Urinary bladder (tissue), 4 donors: ENCODE data around the gene STEAP1B. TPM values are rescaled to one million over a fixed set of nuclear protein-coding genes. Genes with fewer than 3 reads are reported as not detected.
"Not testable (repeated sequence)": the region's sequence is repeated elsewhere in the genome, so short reads cannot be mapped to it uniquely, and the experiment has no call there.

Experiments
- DNase-seq: peaks from one replicate; pipeline ENCODE4 v3.0.0-alpha.2; 2015; ENCODE audit errors: extremely low spot score
- H3K27ac ChIP-seq: one replicate; pipeline ENCODE4 v1.5.1; 2013; ENCODE audit warnings: low read depth, mild to moderate bottlenecking, moderate library complexity
- H3K36me3 ChIP-seq: one replicate; pipeline ENCODE4 v1.6.1; 2013; ENCODE audit warnings: mild to moderate bottlenecking, moderate library complexity; ENCODE audit not compliant: insufficient read depth
- H3K4me1 ChIP-seq: one replicate; pipeline ENCODE4 v1.6.1; 2013; ENCODE audit warnings: mild to moderate bottlenecking, moderate library complexity; ENCODE audit not compliant: insufficient read depth
- H3K4me3 ChIP-seq: one replicate; pipeline ENCODE4 v1.5.1; 2013; ENCODE audit warnings: low read depth, low read length
- WGBS: extraction: QIAGEN DNeasy Blood & Tissue Kit; methylation state at CpG from one replicate; pipeline ENCODE4 v1.1.7; 2013; 5-methylcytosine and 5-hydroxymethylcytosine counted together
- polyA plus RNA-seq: library from polyadenylated mRNA; stranded (reverse); fragments of 200-250 nt; gene quantifications from one replicate; pipeline ENCODE4 v1.2.3, GENCODE V29; 2013
- total RNA-seq: library from RNA; depleted of rRNA; stranded (reverse); fragments of >200 nt; gene quantifications from one replicate; pipeline ENCODE4 v1.2.3, GENCODE V29; 2014
- donor health status: healthy with polysubstance abuse.
- donor health status: healthy.

Gene STEAP1B
- total and polyA plus RNA-seq, 2 donors = 0.43 to 3.2 TPM

DNA sequence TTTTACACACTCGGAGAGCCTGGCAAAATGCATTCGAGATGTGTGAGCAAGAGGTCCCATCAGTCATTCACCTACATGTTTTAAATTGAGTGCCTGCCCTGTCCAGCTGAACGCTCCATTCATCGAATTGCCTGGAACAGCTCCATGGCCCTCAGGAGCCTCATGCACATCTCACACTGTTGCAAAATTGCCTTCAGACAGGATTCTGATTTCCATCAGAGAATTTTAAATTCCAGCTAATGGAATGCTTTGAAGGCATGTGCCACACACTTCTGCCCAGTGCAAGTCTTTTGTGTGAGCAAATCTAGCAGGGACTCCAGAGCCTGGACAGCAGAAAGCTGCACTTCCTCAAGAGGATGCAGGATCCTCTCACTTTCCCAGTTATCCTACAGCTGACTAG is 17.0 kb upstream of the STEAP1B start:
- H3K36me3 ChIP-seq, H3K27ac ChIP-seq, DNase-seq, H3K4me1 ChIP-seq, H3K4me3 ChIP-seq: not testable (repeated sequence)
- WGBS = 84% methylated on average over 4 of the region's 4 CpGs

DNA sequence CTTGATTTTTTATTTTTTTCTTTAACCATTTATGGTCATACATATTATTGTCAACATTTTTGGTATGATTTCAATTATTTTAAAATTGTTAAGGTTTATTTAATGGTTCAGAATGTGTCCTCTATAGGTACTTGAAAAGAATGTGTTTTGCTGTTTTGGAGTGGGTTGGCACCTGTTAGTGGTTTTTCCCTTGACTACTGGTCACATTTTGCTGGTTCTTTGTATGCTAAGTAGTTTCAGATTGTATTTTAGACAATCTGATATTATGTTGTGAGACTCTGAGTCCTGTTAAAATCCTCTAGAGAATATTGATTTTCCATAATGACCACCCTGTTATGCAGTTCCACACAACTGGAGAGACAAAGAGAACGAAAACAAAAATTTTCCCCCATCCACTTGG is 15.0 kb upstream of the STEAP1B start:
- H3K36me3 ChIP-seq, H3K4me3 ChIP-seq, DNase-seq, H3K27ac ChIP-seq, H3K4me1 ChIP-seq: not testable (repeated sequence)
- 67% methylated on average over 1 of the region's 1 CpG for WGBS

DNA sequence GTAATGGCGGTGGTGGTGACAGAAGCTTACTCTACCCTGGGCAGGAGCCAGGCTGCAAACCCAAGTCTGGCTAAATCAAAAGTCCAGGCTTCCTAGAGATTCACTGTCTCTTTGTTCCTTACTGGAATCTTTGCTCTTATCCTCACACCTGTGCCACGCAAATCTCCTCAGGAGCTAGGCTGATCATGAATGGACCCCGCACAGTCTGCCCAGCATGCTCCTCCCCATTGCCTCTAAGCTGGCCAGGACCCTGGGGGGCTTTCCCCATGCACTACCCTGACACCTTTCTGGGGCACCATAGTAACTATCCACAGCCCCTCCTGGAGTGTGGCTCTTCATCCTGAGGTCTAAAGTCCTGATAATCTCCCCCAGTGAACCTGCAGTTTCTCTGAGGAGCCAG is 7.3 kb upstream of the STEAP1B start:
- DNase-seq, H3K4me1 ChIP-seq, H3K4me3 ChIP-seq, H3K27ac ChIP-seq, H3K36me3 ChIP-seq: not testable (repeated sequence)
- 91% methylated on average over 3 of the region's 3 CpGs for WGBS

DNA sequence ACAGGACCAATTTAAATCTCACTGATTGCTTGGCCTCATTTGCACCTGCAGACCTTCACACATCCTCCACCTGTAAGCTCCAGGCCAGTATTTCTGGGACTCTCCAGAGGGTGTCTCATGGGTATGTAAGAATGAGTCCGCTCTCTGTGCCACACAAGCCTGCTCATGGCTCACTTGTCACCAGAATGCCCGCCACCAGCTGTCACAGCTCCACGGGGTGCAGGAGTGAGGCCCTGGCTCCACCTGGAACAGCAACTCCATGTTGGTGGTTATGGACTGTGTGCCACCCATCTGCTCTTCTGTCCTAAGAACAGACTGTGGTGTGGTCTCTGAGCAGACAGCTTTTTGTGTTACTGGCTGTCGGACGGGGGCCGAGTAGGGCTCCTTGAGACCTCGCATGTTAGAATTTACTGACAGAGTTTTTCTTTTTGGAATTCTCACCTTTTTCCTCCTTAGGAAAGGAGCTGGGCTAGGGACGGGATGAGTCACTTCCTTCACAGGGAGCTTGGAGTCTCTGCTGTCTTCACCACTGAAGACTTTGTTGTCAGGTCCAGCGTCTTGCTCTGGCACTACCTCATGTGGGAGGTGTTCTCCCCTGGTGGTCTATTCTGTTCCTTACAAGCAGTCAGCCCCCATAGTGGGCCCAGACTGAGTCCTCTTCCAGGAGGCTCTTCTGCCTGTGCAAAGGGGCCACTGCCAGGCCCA is 6.5 kb upstream of the STEAP1B start:
- H3K27ac ChIP-seq, H3K4me3 ChIP-seq, DNase-seq, H3K4me1 ChIP-seq, H3K36me3 ChIP-seq: not testable (repeated sequence)
- 75% methylated on average over 9 of the region's 9 CpGs for WGBS

DNA sequence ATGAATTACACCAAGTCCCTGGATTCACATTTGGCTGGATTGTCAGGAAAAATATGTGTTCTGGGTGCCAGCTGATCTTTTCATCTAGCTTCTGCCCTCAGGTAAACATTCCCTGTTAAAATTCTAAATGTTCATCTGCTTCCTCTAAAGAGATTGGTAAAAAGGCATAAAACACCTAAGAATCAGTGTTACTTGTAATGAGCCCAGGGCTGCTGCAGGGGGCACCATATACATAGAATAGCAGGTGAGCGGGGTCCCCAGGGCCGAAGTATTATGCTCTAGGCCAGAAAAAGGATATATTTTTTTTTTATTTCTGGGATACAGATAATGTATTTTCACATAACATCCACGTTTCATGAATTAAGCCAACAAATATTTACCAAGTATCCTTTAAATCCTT is 4.5 kb upstream of the STEAP1B start:
- not testable (repeated sequence) for H3K4me1 ChIP-seq, H3K36me3 ChIP-seq, DNase-seq, H3K4me3 ChIP-seq, H3K27ac ChIP-seq
- WGBS = 46% methylated on average over 3 of the region's 3 CpGs

DNA sequence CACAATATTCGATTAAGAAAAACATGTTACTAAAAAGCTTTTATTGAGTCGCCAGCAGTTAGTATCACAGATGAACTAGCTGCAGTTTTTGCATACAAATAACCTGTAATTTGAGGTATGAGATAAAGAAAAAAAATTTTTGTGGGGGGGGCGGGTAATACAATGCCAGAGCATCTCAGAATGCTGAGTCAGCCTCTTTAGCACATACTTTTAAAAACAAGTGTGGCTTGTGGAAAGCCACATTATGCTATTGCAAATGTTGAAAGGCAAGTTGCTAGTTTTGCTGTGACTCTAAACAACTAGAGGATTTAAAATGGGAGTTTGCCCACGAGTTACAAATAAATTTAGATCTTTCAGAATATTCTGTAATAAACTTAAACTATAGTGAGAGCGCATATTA is 2.1 kb upstream of the STEAP1B start:
- WGBS = 61% methylated on average over 5 of the region's 5 CpGs
- H3K4me1 ChIP-seq, DNase-seq, H3K27ac ChIP-seq, H3K4me3 ChIP-seq, H3K36me3 ChIP-seq: not testable (repeated sequence)

DNA sequence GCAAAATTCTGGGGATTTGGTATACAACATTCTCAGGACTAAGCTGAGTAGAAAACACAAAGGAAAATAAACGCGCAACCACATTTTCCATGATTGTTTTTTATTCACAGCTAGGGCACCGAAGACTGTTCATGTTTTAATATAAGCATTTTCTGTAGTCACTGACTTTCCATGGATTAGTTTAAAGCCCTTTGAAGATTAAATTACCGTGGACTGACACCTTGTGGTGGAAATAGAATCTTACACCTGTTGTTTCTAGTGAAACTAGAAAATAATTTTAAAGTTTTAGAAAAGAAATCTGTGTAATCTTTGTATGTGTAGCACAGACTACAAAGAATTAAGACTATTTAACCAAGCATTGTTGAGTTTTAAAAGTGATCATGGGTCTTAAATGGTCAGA is 1.3 kb upstream of the STEAP1B start:
- not testable (repeated sequence) for H3K36me3 ChIP-seq, DNase-seq, H3K4me1 ChIP-seq, H3K4me3 ChIP-seq, H3K27ac ChIP-seq
- WGBS = 13% methylated on average over 4 of the region's 4 CpGs

DNA sequence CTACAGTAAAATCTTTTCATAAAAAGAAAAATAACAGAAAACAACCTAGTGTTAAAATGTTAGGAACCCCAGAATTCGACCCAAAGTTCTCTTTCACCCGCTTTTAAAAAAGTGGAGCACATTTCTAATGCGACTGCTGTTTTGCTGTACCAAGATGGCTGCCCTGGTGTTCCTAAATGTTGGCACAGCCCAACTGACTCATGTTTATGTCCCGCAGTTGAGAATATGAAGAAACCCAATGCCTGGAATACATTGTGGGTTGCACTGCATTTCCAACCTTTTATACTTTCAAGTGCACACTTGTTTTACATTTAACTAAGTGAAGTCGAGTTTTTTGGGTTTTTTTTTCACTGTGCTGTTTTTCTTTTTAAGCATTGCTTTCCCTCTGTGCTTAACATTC is 944 bp downstream of the STEAP1B start:
- no peak for DNase-seq
- Histone ChIP-seq H3K27ac (no peak overlapping the region), H3K4me1 (no peaks in the 10 kb centered on the region), H3K36me3 (no peaks in the 10 kb centered on the region), H3K4me3 (no peak overlapping the region)
- 94% methylated on average over 5 of the region's 5 CpGs for WGBS

DNA sequence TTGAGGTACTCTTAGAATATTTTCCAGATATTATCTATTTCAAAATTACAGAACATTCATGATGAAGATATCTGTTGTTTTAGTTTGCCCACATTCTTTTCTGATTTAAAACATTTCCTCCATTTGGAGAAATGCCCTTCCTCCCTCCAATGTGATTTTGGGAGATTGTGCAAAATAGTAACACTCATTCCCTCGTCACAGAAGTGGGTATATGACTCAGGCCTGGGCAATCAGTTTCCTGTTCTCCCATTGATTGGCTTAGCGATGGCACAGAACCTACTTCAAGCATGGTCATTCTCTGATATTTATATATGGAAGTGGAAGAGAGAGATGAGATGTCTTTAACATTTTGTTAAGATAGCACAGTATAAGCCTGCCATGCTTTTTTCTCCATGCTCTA is 3.1 kb downstream of the STEAP1B start:
- WGBS = 48% methylated on average over 2 of the region's 2 CpGs
- not testable (repeated sequence) for H3K4me3 ChIP-seq, H3K27ac ChIP-seq, DNase-seq, H3K4me1 ChIP-seq, H3K36me3 ChIP-seq

DNA sequence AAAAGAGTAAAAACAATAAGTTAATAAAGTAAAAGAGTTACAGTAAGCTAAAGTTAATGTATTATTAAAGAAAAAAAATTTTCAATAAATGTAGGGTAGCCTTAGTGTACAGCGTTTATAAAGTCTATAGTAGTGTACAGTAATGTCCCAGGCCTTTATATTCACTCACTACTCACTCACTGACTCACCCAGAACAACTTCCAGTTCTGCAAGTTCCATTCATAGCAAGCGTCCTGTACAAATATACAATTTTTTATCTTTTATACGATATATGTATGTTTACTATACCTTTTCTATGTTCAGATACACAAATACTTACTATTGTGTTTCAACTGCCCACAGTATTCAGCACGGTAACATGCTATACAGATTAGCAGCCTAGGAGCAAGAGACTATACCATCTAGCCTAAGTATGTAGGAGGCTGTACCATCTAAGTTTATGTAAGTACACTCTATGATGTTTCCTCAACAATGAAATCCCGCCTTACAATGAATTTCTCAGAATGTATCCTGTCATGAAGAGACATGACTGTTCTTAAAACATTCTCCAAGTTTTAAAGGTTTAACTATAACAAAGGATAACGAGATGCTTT is 3.6 kb downstream of the STEAP1B start:
- WGBS = 81% methylated on average over 6 of the region's 6 CpGs
- not testable (repeated sequence) for DNase-seq, H3K4me1 ChIP-seq, H3K27ac ChIP-seq, H3K36me3 ChIP-seq, H3K4me3 ChIP-seq

DNA sequence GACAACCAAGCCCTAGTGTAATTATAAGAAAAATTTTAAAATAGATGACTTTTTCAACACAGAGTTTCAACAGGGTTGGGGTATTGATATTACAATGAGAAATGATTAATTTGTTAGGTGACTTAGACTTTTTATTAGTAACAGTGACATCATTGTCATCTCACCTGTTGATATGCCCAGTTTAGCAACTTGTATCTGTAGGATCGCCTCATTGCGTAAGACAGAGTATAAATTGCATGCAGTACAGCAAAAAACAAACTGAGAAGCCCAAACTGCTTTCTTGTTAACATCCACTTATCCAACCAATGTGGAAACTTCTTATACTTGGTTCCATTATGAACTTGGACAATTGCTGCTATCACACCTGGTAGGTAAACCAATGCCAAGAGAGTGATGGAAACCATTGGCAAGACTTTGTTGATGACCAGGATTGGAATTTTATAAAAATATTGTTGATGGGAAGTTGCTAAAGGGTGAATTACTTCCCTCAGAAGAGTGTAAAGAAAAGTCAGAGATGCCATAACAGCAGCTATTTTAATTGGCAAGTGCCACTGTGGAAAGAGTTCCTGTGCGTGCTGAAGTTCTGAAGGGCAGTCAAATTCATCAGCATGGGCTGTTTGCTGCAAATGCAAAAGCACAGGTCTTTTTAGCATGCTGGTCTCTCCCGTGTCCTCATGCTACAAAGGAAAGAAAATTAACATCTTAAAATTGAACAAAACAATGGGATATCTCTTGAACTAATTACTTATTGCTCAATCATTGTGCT is 6.6 kb downstream of the STEAP1B start:
- not testable (repeated sequence) for H3K4me1 ChIP-seq, H3K36me3 ChIP-seq, H3K4me3 ChIP-seq, DNase-seq, H3K27ac ChIP-seq
- 86% methylated on average over 4 of the region's 4 CpGs for WGBS

DNA sequence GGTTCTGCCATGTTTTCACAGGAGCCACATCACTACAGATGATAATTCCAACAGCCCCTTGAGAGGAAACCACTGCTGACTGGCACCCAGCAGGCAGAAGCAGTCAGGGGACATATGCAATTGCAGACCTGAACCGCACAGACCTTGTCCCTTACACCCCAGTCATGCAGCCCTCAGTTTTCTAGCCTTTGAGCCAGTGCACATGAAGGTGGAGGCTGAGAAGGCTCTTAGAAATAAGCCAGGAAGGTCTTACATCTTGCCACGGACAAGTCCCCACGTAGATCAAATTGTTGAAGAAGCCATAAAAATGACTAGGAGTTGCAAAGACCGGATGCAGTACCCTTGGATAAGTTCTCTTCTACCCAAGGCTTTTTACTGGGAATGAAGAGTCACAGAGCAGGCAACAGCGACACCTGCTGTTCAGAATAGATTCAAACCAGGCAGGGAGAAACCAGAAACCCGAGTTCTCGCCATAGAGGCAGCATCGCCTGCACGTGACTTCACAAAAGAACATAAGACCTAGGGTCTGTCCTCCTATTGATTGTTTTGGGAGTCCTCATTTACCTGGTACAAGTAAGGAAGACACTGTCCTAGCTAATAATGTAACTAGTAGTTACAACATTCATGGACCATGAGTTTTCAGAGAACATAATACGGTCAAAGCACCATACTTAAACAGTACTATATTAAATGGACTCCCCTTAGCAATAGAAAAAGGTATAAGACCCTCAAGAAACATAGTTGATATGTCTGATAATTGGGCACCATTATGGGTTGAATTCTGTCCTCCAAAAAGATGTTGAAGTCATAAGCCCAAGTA is 11.1 kb downstream of the STEAP1B start:
- 18% methylated on average over 10 of the region's 10 CpGs for WGBS
- Histone ChIP-seq H3K27ac (no peak overlapping the region), H3K4me1 (no peaks in the 10 kb centered on the region), H3K36me3 (no peaks in the 10 kb centered on the region), H3K4me3 (no peak overlapping the region)
- peak; percentile 51 for DNase-seq

DNA sequence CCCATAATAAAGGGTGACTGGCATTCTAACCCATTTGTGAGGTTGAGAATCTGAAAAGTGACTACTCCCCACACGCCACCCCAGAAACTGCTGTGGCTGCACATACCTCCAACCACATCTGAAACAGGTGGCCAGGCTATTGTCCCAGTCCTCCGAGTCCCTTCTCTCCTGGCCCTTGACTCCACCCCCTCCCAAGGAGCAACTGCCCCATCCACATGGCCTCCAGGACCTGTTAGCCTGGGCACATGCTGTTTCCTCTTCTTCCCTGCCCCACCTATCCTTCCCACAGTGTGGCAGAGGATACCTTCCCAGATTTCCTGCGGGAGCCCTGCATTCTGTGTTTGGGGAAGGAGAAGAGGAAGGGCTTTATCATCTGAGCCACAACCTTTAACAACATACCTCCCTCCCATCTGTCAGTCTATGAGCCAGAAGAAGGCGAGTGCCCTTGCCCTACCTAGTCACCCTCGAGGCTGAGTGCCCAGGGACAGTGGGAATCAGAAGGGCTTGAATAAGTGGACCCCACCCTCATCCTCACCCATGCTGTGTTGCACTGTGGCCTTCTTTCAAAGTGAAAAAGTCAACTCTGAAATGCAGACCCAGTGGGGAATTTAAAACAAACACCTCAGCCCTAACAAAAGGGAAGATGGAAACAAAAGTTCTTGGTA is 11.9 kb downstream of the STEAP1B start:
- no peaks in the 10 kb centered on the region for H3K36me3 ChIP-seq
- H3K4me1 ChIP-seq = no peaks in the 10 kb centered on the region
- no peak overlapping the region for H3K4me3 ChIP-seq
- no peak overlapping the region for H3K27ac ChIP-seq
- WGBS = 76% methylated on average over 5 of the region's 5 CpGs
- DNase-seq = no peak
